A549 treated with AZD2906 at 1 μM for 4 hours (cell line): ENCODE results near the gene DEFB129. TPM values are rescaled to one million over a fixed set of nuclear protein-coding genes. Genes with fewer than 3 reads are reported as not detected.

Experiments used
- total RNA-seq: library from RNA; stranded (reverse); fragments of 200-300 nt; extraction: Qiagen RNA extraction; gene quantifications from 5 replicates; pipeline ENCODE4 v1.2.3, GENCODE V29; 2022

The DEFB129 gene
- total RNA-seq = not detected in 5 replicates

GRCh38 chr20:226958-227357 is at the start of gene DEFB129:
Gene DEFB129 (plus strand): TSS chr20:227258. CDS start chr20:227289, 31 bp downstream.

GRCh38 chr20:189611-190010 is 37.4 kb upstream of the DEFB129 start, which contains the start of gene DEFB128:
Gene DEFB128 (minus strand): TSS chr20:189711. CDS start chr20:189623, 88 bp downstream.

GRCh38 chr20:257419-257818 is 30.4 kb downstream of the DEFB129 start, which contains the start of gene DEFB132:
Gene DEFB132 (plus strand): TSS chr20:257724. CDS start chr20:257779, 55 bp downstream.

Other genes starting within 250 kb of the DEFB129 start
- gene DEFB125, start 139.6 kb upstream of the DEFB129 start, total RNA-seq = not detected in 5 replicates
- not detected in 5 replicates for gene DEFB126, start 84.7 kb upstream of the DEFB129 start, total RNA-seq
- not detected in 5 replicates for gene DEFB127, start 69.8 kb upstream of the DEFB129 start, total RNA-seq
- gene DEFB128, start 37.5 kb upstream of the DEFB129 start, total RNA-seq = not detected in 5 replicates
- not detected in 5 replicates for gene DEFB132, start 30.5 kb downstream of the DEFB129 start, total RNA-seq
- gene C20orf96, start 63.5 kb downstream of the DEFB129 start, total RNA-seq = 10.4 to 11.1 TPM (median 10.9 TPM) in 5 replicates
- gene ZCCHC3, start 70.3 kb downstream of the DEFB129 start, total RNA-seq = 17.7 to 22.9 TPM (median 21.2 TPM) in 5 replicates
- gene SOX12, start 98.3 kb downstream of the DEFB129 start, total RNA-seq = 18.6 to 27.9 TPM (median 25.6 TPM) in 5 replicates
- gene NRSN2, start 119.9 kb downstream of the DEFB129 start, total RNA-seq = 56.3 to 65.1 TPM (median 62.8 TPM) in 5 replicates
- 55.9 to 71.0 TPM (median 65.5 TPM) in 5 replicates for gene TRIB3, start 153.5 kb downstream of the DEFB129 start, total RNA-seq
- 108 to 152 TPM (median 145 TPM) in 5 replicates for gene RBCK1, start 181.0 kb downstream of the DEFB129 start, total RNA-seq
- 31.1 to 34.6 TPM (median 32.7 TPM) in 5 replicates for gene TBC1D20, start 235.3 kb downstream of the DEFB129 start, total RNA-seq